ENCODE data around the gene LAMC2.

LAMC2 gene

DNA sequence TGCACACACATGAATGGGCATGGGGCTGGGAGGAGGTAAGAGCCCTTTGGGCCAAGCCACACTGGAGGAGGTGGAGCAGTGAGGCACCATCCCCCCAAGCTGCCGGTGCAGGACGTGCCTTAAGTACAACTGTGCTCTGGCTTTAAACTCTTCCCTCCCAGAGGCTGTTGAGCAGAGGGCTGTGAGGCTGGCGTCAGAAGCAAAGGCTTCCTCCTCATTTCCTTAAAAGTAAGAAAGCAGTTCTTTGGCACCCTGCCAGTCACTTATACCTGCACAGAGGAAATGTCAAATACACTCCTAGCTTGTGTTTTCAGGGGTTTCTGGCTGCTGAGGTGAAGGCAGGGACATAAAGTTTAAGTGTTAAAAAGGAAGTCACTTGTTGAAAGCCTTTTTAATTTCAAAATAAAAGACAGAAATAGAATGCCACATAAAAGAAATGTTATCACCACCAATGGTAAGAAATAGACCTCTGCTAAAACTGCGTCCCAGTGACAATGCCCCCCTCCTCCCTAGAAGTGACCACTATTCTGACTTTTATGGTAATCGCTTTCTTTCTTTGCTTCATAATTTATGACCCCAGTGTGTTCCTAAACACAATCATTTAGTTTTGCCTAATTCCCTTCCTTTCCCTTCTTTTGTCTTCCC is 33.0 kb downstream of the LAMC2 start:
- no peak overlapping the region for H3K9ac ChIP-seq (ENCODE audit: low read length)
- peak overlapping the region; percentile 88 for H3K27ac ChIP-seq (ENCODE audit: low read depth, low read length)
- no peaks in the 10 kb centered on the region for H3K27me3 ChIP-seq (ENCODE audit: control insufficient read depth, insufficient read depth, low read length)
- H3K36me3 ChIP-seq (ENCODE audit: control insufficient read depth, insufficient read depth, low read length), result no peaks in the 10 kb centered on the region
- H3K4me3 ChIP-seq (ENCODE audit: low read length), result no peak overlapping the region
- peaks cover 31% of the 10 kb centered on the region for H3K4me1 ChIP-seq (ENCODE audit: control insufficient read depth, insufficient read depth, low read length)

DNA sequence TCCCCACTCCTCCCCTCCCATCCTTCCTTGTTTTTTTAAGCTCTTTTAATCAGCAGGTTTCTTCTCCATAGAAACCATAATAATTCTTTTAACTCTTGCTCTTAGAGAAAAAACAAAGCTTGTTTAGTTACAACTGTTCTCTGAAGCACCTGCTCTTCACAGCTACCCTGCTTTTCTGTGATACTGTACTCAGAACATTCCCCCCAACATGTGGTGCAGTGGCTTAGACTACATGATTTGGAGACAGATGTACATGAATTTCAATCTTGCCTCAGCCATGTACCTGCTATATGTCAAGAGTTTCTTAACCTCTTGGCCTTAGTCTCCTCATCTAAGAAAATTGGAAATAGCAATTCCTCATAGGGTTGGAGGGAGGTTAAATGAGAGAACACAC is 33.5 kb downstream of the LAMC2 start:
- peaks cover 31% of the 10 kb centered on the region for H3K4me1 ChIP-seq (ENCODE audit: control insufficient read depth, insufficient read depth, low read length)
- H3K27me3 ChIP-seq (ENCODE audit: control insufficient read depth, insufficient read depth, low read length), result no peaks in the 10 kb centered on the region
- H3K27ac ChIP-seq (ENCODE audit: low read depth, low read length), result peak overlapping the region; percentile 88
- no peak overlapping the region for H3K9ac ChIP-seq (ENCODE audit: low read length)
- no peaks in the 10 kb centered on the region for H3K36me3 ChIP-seq (ENCODE audit: control insufficient read depth, insufficient read depth, low read length)
- H3K4me3 ChIP-seq (ENCODE audit: low read length), result no peak overlapping the region

DNA sequence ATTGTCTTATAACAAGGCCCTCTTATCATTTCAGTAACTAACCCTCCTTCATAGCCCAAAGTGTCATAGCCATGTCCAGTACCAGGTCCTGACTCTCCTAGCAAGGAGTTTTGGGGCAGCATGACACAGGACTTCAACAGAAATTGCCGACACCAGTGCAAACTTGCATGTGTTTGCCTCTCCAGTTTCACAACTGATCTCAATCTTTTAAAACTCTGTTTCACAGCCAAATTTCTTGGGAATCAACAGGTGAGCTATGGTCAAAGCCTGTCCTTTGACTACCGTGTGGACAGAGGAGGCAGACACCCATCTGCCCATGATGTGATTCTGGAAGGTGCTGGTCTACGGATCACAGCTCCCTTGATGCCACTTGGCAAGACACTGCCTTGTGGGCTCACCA is 36.8 kb downstream of the LAMC2 start:
- peaks cover 20% of the 10 kb centered on the region for H3K4me1 ChIP-seq (ENCODE audit: control insufficient read depth, insufficient read depth, low read length)
- no peak overlapping the region for H3K27ac ChIP-seq (ENCODE audit: low read depth, low read length)
- no peaks in the 10 kb centered on the region for H3K36me3 ChIP-seq (ENCODE audit: control insufficient read depth, insufficient read depth, low read length)

DNA sequence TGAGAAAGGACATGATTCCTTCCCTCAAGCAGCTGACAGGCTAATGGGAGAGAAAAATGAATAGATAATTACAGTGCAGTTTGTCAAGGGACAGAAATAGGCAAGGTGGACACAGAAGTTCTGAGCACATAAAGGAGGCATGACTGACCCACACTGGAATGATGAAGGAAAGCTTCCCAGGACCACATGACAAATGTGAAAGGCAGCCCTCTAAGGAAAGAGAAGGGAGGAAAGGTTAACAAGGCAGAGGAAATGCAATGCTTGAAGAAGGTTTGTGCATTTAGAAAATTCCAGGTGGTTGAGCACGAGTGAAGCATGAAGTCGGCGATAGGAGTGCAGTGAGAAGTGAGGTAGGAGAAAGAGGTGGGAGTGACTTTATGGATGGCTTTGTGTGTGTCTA is 37.4 kb downstream of the LAMC2 start:
- H3K4me1 ChIP-seq (ENCODE audit: control insufficient read depth, insufficient read depth, low read length), result peaks cover 14% of the 10 kb centered on the region
- no peak overlapping the region for H3K9ac ChIP-seq (ENCODE audit: low read length)
- H3K27ac ChIP-seq (ENCODE audit: low read depth, low read length), result no peak overlapping the region
- H3K36me3 ChIP-seq (ENCODE audit: control insufficient read depth, insufficient read depth, low read length), result no peaks in the 10 kb centered on the region
- no peak overlapping the region for H3K4me3 ChIP-seq (ENCODE audit: low read length)
- no peaks in the 10 kb centered on the region for H3K27me3 ChIP-seq (ENCODE audit: control insufficient read depth, insufficient read depth, low read length)

More for the DNA sequence above, 36.8 kb downstream of the LAMC2 start:
- Histone ChIP-seq H3K4me3 (ENCODE audit: low read length) (no peak overlapping the region), H3K9ac (ENCODE audit: low read length) (no peak overlapping the region), H3K27me3 (ENCODE audit: control insufficient read depth, insufficient read depth, low read length) (no peaks in the 10 kb centered on the region)

DNA sequence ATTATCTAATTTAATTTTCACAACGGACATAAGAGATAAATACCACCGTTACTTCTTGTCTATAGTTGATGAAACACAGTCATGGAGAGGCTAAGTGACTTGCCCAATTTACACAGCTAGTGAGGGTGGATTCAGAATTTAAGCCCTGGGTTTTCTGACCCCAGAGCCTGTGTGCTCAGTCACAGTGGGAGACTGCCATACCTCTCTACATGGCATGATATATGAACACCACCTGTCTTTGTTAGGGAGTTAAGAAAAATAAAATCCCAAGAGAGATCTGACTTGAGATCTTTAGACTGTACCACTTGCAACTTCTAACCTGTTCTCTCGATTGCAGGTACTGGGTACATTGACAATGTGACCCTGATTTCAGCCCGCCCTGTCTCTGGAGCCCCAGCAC is 40.3 kb downstream of the LAMC2 start:
- Histone ChIP-seq H3K27ac (ENCODE audit: low read depth, low read length) (no peak overlapping the region), H3K4me3 (ENCODE audit: low read length) (no peak overlapping the region), H3K9ac (ENCODE audit: low read length) (no peak overlapping the region), H3K4me1 (ENCODE audit: control insufficient read depth, insufficient read depth, low read length) (no peaks in the 10 kb centered on the region), H3K36me3 (ENCODE audit: control insufficient read depth, insufficient read depth, low read length) (no peaks in the 10 kb centered on the region), H3K27me3 (ENCODE audit: control insufficient read depth, insufficient read depth, low read length) (no peaks in the 10 kb centered on the region)

DNA sequence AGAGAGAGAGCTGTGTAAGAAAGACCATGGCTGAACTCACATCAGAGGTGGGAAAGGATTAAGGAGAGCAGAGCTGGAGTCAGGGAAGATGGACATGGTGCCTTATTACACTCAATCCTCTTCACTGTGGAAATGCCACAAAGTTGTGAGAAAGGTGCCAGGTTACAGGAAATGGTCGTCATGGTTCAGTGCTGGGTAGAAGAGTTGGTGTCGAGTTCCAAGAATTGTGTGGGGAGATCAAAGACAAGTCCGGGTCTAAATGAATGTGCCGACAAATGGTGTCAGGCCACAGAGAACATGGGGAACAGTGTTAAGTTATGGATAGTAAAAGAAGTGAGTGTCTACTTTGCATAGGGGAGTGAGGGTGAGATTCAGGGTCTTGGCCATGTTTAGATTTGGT is 40.9 kb downstream of the LAMC2 start:
- Histone ChIP-seq H3K27me3 (ENCODE audit: control insufficient read depth, insufficient read depth, low read length) (no peaks in the 10 kb centered on the region), H3K4me3 (ENCODE audit: low read length) (no peak overlapping the region), H3K4me1 (ENCODE audit: control insufficient read depth, insufficient read depth, low read length) (no peaks in the 10 kb centered on the region), H3K27ac (ENCODE audit: low read depth, low read length) (no peak overlapping the region), H3K36me3 (ENCODE audit: control insufficient read depth, insufficient read depth, low read length) (no peaks in the 10 kb centered on the region), H3K9ac (ENCODE audit: low read length) (no peak overlapping the region)

DNA sequence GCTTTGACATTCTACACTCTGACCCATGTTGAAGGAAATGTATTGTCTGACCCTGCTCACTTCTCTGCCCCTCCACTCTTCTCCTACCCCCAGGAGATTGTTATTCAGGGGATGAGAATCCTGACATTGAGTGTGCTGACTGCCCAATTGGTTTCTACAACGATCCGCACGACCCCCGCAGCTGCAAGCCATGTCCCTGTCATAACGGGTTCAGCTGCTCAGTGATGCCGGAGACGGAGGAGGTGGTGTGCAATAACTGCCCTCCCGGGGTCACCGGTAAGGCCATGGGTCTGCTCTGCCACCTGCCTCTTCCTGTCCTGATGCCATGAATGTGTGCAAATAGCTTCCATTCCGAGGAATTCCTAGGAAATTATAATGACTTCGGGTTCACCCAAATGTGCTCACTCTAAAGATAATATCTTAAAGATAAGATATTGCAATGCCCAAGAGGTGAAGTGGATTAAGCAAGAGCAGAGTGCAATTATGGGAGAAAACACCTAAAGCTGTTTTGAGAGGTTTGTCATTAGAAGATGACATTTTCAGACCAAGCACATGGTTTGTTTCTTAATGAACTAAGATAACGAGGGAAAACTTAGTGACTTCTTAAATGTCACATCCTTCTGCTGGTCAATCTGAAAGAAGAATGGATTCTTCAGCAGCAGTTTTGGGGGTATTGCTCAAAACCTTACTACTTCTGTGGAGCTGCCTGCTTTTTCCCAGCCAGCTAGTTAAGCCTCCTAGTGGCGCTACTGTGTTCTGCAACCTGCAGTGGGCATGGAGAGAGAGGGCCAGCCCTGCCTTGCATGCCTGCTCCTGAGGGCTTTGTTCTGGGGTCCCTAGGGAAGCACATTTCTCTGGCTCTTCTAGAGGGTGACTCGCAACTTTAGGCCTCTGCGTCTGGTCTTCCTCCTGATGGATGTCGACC is 41.6 kb downstream of the LAMC2 start:
- Histone ChIP-seq H3K9ac (ENCODE audit: low read length) (no peak overlapping the region), H3K4me1 (ENCODE audit: control insufficient read depth, insufficient read depth, low read length) (no peaks in the 10 kb centered on the region), H3K27me3 (ENCODE audit: control insufficient read depth, insufficient read depth, low read length) (no peaks in the 10 kb centered on the region), H3K4me3 (ENCODE audit: low read length) (no peak overlapping the region), H3K27ac (ENCODE audit: low read depth, low read length) (no peak overlapping the region), H3K36me3 (ENCODE audit: control insufficient read depth, insufficient read depth, low read length) (no peaks in the 10 kb centered on the region)

DNA sequence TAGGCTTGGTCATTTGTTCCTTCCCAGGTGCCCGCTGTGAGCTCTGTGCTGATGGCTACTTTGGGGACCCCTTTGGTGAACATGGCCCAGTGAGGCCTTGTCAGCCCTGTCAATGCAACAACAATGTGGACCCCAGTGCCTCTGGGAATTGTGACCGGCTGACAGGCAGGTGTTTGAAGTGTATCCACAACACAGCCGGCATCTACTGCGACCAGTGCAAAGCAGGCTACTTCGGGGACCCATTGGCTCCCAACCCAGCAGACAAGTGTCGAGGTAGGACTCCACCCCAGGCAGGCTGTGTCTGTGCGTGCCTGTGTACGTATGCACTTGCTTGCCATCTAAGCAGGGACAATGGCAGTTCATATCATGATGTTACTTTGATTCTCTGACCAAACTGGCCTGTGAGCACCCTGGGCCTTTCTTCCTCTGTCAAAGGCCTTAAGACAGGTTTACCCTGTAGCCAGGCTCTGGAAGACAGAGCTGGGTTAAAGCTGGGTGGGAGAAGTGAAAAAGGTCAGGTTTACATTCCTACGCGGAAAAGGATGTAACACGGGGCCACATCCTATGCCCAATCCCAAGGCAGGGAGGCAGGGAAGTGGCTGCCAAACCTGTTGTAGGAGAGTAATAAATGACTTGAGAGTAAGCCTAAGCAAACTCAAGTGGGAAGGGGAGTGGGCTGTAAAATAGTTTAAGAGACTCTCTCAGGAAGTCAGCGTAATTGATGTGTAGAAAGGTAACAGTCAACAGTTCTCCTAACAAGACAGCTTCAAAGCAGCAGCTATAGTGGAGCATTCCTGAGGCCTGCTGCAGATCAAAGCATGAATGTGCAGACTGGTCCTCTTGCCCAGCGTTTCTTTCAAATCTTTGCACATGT is 42.5 kb downstream of the LAMC2 start:
- H3K9ac ChIP-seq (ENCODE audit: low read length), result no peak overlapping the region
- H3K36me3 ChIP-seq (ENCODE audit: control insufficient read depth, insufficient read depth, low read length), result no peaks in the 10 kb centered on the region
- H3K27ac ChIP-seq (ENCODE audit: low read depth, low read length), result no peak overlapping the region
- no peak overlapping the region for H3K4me3 ChIP-seq (ENCODE audit: low read length)
- H3K4me1 ChIP-seq (ENCODE audit: control insufficient read depth, insufficient read depth, low read length), result peaks cover 3% of the 10 kb centered on the region
- H3K27me3 ChIP-seq (ENCODE audit: control insufficient read depth, insufficient read depth, low read length), result no peaks in the 10 kb centered on the region

DNA sequence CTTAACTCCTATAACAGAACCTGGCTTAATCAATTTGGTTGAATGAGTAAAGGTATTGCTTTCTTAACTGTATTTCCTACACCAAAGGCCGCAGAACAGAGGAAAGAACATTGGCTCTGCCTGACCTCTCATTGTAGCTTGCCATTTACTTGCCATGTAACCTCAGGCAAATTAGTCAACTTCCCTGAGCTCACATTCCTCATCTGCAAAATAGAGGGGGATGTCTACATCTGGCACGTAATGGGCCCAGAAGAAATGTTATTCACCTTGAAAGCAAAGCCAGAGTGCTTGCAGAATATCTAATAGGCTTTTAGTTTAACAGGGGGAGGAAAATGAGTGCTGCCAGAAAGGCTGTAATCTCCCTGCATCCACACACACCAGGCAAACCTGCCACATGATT is 44.3 kb downstream of the LAMC2 start:
- Histone ChIP-seq H3K27ac (ENCODE audit: low read depth, low read length) (no peak overlapping the region), H3K4me3 (ENCODE audit: low read length) (no peak overlapping the region), H3K36me3 (ENCODE audit: control insufficient read depth, insufficient read depth, low read length) (no peaks in the 10 kb centered on the region), H3K9ac (ENCODE audit: low read length) (no peak overlapping the region), H3K4me1 (ENCODE audit: control insufficient read depth, insufficient read depth, low read length) (peaks cover 11% of the 10 kb centered on the region), H3K27me3 (ENCODE audit: control insufficient read depth, insufficient read depth, low read length) (no peaks in the 10 kb centered on the region)

DNA sequence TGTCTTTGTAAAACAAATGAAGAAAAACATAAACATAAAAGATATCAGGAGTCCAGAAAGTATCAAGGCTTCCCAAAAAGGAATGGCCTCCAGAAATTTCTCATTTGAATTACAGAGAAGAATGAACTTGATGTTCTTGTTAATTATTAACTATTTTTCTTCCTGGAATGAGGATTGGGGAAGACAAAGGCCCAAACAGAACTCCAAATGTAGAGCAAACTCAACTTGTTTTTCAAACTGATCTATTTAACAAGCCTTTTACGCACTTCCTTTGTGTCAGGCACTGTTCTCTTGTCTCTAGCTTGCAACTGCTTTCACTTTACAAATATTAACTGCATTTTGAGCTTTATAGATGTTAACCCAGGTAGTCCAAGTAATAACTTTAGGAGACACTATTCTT is 45.5 kb downstream of the LAMC2 start:
- Histone ChIP-seq H3K27ac (ENCODE audit: low read depth, low read length) (no peak overlapping the region), H3K4me3 (ENCODE audit: low read length) (no peak overlapping the region), H3K4me1 (ENCODE audit: control insufficient read depth, insufficient read depth, low read length) (peaks cover 12% of the 10 kb centered on the region), H3K9ac (ENCODE audit: low read length) (no peak overlapping the region), H3K36me3 (ENCODE audit: control insufficient read depth, insufficient read depth, low read length) (no peaks in the 10 kb centered on the region), H3K27me3 (ENCODE audit: control insufficient read depth, insufficient read depth, low read length) (no peaks in the 10 kb centered on the region)

DNA sequence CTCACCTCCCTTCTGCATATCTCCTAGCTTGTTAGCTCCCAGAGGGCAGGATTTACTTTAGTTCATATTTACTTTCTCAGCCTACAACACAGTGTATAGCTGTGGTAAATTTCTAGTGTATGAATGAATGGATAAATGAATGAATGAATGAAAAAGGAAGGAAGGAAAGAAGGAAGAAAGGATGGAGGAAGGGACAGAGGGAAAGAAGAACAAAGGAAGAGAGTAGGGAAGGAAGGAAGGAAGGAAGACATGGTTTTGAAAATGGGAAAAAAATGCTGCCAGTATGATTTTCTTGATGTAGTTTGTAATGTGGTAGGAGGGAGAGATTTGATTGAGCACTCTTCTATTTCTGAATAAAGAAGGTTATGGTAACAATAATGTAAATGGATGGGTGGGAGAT is 47.0 kb downstream of the LAMC2 start:
- Histone ChIP-seq H3K36me3 (ENCODE audit: control insufficient read depth, insufficient read depth, low read length) (no peaks in the 10 kb centered on the region), H3K9ac (ENCODE audit: low read length) (no peak overlapping the region), H3K27me3 (ENCODE audit: control insufficient read depth, insufficient read depth, low read length) (no peaks in the 10 kb centered on the region), H3K4me3 (ENCODE audit: low read length) (no peak overlapping the region), H3K4me1 (ENCODE audit: control insufficient read depth, insufficient read depth, low read length) (peaks cover 12% of the 10 kb centered on the region), H3K27ac (ENCODE audit: low read depth, low read length) (no peak overlapping the region)
